ENCODE data around the gene ISLR. TPM values are rescaled to one million over a fixed set of nuclear protein-coding genes. Genes with fewer than 3 reads are reported as not detected.
A peak's percentile ranks its signal among the peaks of the same experiment; 100 is the strongest.
"Not testable (repeated sequence)": the region's sequence is repeated elsewhere in the genome, so short reads cannot be mapped to it uniquely, and the experiment has no call there.

Gene ISLR
- total and polyA plus RNA-seq, 7 experiments from 2014 or later = not detected

DNA sequence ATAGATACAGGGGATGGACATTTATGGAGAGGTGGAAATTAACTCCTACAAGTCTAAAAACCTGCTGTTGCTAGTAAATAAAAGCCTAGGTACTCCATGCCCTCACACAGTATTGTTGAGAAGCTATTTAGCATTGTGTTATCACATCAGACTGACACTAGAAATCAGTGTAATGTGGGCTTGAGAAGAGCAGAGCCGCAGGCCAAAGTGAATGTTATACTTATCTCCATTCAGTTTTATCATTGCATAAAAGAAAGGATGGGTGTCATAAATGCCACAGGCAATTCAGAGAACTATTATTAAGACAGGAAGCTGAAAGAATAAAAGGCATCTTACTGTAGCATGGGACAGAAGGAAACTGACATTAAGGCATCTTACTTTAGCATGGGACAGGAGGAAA lies 13.7 kb upstream of the ISLR start:
- H3K36me3 Mint-ChIP-seq = no peaks in the 10 kb centered on the region
- peaks cover 0 to 28% (median 9%) of the 10 kb centered on the region in 7 donors for H3K4me1 Mint-ChIP-seq
- H3K9me3 Mint-ChIP-seq = peaks cover 0 to 8% (median 2%) of the 10 kb centered on the region in 11 donors
- ChIA-PET CTCF (interaction anchor here (0.6 kb wide), 1 partner anchor 206 kb away, joined by 3 read pairs; no protein-coding TSS in a partner anchor), POLR2A (no interaction called here)
- no peak overlapping the region for H3K27ac Mint-ChIP-seq
- DNase-seq (no peak), ATAC-seq (no peak)
- Histone ChIP-seq H3K36me3 (ENCODE audit: control insufficient read depth in 2 of 3, insufficient read depth in 3 of 3, low read length in 3 of 3) (no peaks in the 10 kb centered on the region), H3K27me3 (ENCODE audit: control insufficient read depth in 2 of 2, insufficient read depth in 2 of 2, low read length in 2 of 2) (no peaks in the 10 kb centered on the region), H3K27ac (ENCODE audit: low read depth, low read length) (no peak overlapping the region), H3K9me3 (ENCODE audit: control insufficient read depth in 2 of 3, low read length in 3 of 3) (no peaks in the 10 kb centered on the region), H3K4me1 (ENCODE audit: control insufficient read depth in 2 of 2, insufficient read depth in 2 of 2, low read length in 2 of 2) (no peaks in the 10 kb centered on the region), H3K4me3 (ENCODE audit: low read length) (no peak overlapping the region)
- intact Hi-C loops (cut with micrococcal nuclease) = no loop called here
- H3K4me3 Mint-ChIP-seq = no peak overlapping the region
- H3K27me3 Mint-ChIP-seq = peaks cover 9 to 44% (median 21%) of the 10 kb centered on the region in 5 donors

DNA sequence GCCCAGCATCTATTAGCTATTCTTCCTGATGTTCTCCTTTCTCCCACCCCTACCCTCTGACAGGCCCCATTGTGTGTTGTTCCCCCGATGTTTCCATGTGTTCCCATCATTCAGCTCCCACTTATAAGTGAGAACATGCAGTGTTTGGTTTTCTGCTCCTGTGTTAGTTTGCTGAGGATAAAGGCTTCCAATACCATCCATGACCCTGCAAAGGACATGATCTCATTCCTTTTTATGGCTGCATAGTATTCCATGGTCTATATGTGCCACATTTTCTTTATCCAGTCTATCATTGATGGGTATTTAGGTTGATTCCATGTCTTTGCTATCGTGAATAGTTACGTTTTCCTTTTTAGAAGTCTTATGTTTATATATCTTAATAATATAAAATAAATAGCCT lies 13.1 kb upstream of the ISLR start:
- H3K4me3 Mint-ChIP-seq; H3K27ac Mint-ChIP-seq; H3K36me3 ChIP-seq (ENCODE audit: control insufficient read depth in 2 of 3, insufficient read depth in 3 of 3, low read length in 3 of 3); H3K36me3 Mint-ChIP-seq; intact Hi-C loops (cut with micrococcal nuclease); POLR2A ChIA-PET; H3K27ac ChIP-seq (ENCODE audit: low read depth, low read length); H3K27me3 ChIP-seq (ENCODE audit: control insufficient read depth in 2 of 2, insufficient read depth in 2 of 2, low read length in 2 of 2); H3K4me3 ChIP-seq (ENCODE audit: low read length); DNase-seq; H3K4me1 ChIP-seq (ENCODE audit: control insufficient read depth in 2 of 2, insufficient read depth in 2 of 2, low read length in 2 of 2); H3K9me3 ChIP-seq (ENCODE audit: control insufficient read depth in 2 of 3, low read length in 3 of 3); ATAC-seq; CTCF ChIA-PET: not testable (repeated sequence)
- H3K9me3 Mint-ChIP-seq = peaks cover 0 to 13% (median 3%) of the 10 kb centered on the region in 11 donors
- peaks cover 0 to 28% (median 9%) of the 10 kb centered on the region in 7 donors for H3K4me1 Mint-ChIP-seq
- H3K27me3 Mint-ChIP-seq = peaks cover 4 to 44% (median 23%) of the 10 kb centered on the region in 5 donors

DNA sequence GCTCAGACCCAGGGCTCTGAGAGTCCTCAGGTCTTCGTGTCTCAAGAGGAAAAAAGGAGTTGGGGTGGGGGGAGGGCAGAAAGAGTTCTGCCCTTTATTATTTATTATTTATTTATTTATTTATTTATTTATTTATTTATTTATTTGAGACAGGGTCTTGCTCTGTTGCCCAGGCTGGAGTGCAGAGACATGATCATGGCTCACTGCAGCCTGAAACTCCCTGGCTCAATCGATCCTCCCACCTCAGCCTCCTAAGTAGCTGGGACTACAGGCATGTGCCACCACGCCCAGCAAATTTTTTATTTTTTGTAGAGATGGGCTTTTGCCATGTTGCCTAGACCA lies 11.3 kb upstream of the ISLR start:
- H3K27me3 ChIP-seq (ENCODE audit: control insufficient read depth in 2 of 2, insufficient read depth in 2 of 2, low read length in 2 of 2); H3K36me3 Mint-ChIP-seq; POLR2A ChIA-PET; ATAC-seq; intact Hi-C loops (cut with micrococcal nuclease); H3K36me3 ChIP-seq (ENCODE audit: control insufficient read depth in 2 of 3, insufficient read depth in 3 of 3, low read length in 3 of 3); H3K27ac Mint-ChIP-seq; H3K4me3 ChIP-seq (ENCODE audit: low read length); H3K27ac ChIP-seq (ENCODE audit: low read depth, low read length); H3K4me1 ChIP-seq (ENCODE audit: control insufficient read depth in 2 of 2, insufficient read depth in 2 of 2, low read length in 2 of 2); DNase-seq; CTCF ChIA-PET; H3K4me3 Mint-ChIP-seq; H3K9me3 ChIP-seq (ENCODE audit: control insufficient read depth in 2 of 3, low read length in 3 of 3): not testable (repeated sequence)
- Mint-ChIP-seq H3K4me1 (peaks cover 0 to 24% (median 1%) of the 10 kb centered on the region in 7 donors), H3K27me3 (peaks cover 4 to 41% (median 23%) of the 10 kb centered on the region in 5 donors), H3K9me3 (peaks cover 0 to 13% (median 3%) of the 10 kb centered on the region in 11 donors)

DNA sequence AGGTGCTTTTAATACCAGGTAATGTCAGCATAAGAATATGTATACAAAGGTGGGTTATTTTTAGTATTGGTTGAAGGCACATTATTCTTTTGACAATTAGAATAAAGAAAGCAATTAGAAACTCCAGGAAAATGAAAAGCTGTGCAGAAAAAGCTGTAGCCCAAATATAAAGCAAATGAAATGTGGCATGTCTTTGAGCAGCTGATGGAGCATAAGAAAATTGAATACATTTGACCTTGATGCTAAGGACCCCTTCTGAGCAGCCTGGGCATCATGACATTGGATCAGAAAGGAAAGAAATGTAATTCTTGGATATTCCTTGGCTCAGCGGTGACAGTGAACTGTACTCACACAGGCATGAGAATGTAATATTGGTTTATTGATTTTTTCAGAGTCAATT lies 8.0 kb upstream of the ISLR start:
- no peaks in the 10 kb centered on the region for H3K4me1 ChIP-seq (ENCODE audit: control insufficient read depth in 2 of 2, insufficient read depth in 2 of 2, low read length in 2 of 2)
- ChIA-PET CTCF (no interaction called here), POLR2A (no interaction called here)
- H3K27me3 Mint-ChIP-seq = peaks cover 0 to 35% (median 19%) of the 10 kb centered on the region in 5 donors
- H3K27ac ChIP-seq (ENCODE audit: low read depth, low read length) = no peak overlapping the region
- no peaks in the 10 kb centered on the region for H3K36me3 ChIP-seq (ENCODE audit: control insufficient read depth in 2 of 3, insufficient read depth in 3 of 3, low read length in 3 of 3)
- peaks cover 0 to 13% (median 3%) of the 10 kb centered on the region in 11 donors for H3K9me3 Mint-ChIP-seq
- no peak overlapping the region for H3K4me3 ChIP-seq (ENCODE audit: low read length)
- ATAC-seq (no peak), DNase-seq (no peak)
- no peaks in the 10 kb centered on the region for H3K27me3 ChIP-seq (ENCODE audit: control insufficient read depth in 2 of 2, insufficient read depth in 2 of 2, low read length in 2 of 2)
- H3K4me1 Mint-ChIP-seq = peaks cover 0 to 7% (median 0%) of the 10 kb centered on the region in 7 donors
- H3K36me3 Mint-ChIP-seq = no peaks in the 10 kb centered on the region
- H3K27ac Mint-ChIP-seq = no peak overlapping the region
- no peak overlapping the region for H3K4me3 Mint-ChIP-seq
- intact Hi-C loops (cut with micrococcal nuclease) = no loop called here
- no peaks in the 10 kb centered on the region for H3K9me3 ChIP-seq (ENCODE audit: control insufficient read depth in 2 of 3, low read length in 3 of 3)

DNA sequence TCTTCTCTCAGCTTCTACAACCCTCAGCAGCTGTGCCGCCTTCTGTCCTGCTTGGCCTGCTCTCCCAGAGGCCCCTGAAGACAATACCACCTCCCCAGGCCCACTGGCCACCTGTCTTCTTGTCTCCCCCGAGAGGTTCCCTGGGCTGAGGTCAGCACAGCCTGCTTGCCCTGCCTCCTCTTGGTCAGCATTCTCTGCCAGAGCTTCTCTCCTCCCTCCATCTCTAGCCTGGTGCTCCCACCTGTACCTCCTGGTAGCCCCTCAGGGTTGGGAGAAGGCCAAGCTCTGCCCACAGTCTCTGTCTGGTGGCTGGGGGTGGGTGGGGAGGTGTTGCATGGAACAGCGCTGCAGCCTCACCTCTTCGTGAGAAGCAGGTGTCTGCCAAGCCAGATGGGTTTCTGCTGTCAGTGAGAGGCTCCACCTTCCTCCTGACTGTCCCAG lies 5.6 kb upstream of the ISLR start:
- Histone ChIP-seq H3K4me3 (ENCODE audit: low read length) (no peak overlapping the region), H3K4me1 (ENCODE audit: control insufficient read depth in 2 of 2, insufficient read depth in 2 of 2, low read length in 2 of 2) (no peaks in the 10 kb centered on the region), H3K27me3 (ENCODE audit: control insufficient read depth in 2 of 2, insufficient read depth in 2 of 2, low read length in 2 of 2) (no peaks in the 10 kb centered on the region), H3K36me3 (ENCODE audit: control insufficient read depth in 2 of 3, insufficient read depth in 3 of 3, low read length in 3 of 3) (no peaks in the 10 kb centered on the region), H3K27ac (ENCODE audit: low read depth, low read length) (no peak overlapping the region), H3K9me3 (ENCODE audit: control insufficient read depth in 2 of 3, low read length in 3 of 3) (no peaks in the 10 kb centered on the region)
- POLR2A ChIA-PET = no interaction called here
- DNase-seq (peak in 1 of 9 donors; percentile 8), ATAC-seq (no peak)
- CTCF ChIA-PET = no interaction called here
- intact Hi-C loops (cut with micrococcal nuclease) = no loop called here
- H3K27ac Mint-ChIP-seq = peak overlapping the region in 1 of 9 donors; percentile 25
- H3K9me3 Mint-ChIP-seq = peaks cover 0 to 13% (median 3%) of the 10 kb centered on the region in 11 donors
- no peak overlapping the region for H3K4me3 Mint-ChIP-seq
- H3K36me3 Mint-ChIP-seq = no peaks in the 10 kb centered on the region
- H3K27me3 Mint-ChIP-seq = peaks cover 0 to 25% (median 19%) of the 10 kb centered on the region in 5 donors
- H3K4me1 Mint-ChIP-seq = peaks cover 0 to 6% (median 0%) of the 10 kb centered on the region in 7 donors

DNA sequence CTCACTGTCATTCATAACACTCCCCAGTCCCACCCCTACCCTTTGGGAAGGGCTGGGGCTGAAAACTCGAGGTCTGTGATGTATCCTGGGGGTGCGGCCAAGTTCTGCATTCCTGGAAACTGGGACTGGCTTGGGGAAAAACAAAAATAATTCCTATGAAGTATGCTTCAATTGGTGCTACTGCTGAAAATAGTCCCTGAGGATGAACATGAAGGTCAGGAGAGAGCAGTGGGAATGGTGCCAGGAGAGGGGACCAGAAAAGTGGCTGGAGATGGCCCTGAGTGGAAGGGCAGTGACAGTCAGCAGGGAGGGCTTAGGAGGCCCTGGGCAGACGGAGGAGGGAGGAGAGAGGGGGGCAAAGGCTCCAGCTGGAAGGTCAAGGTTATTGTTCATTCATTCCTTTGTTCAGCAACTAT lies 4.8 kb upstream of the ISLR start:
- CTCF ChIA-PET = no interaction called here
- ATAC-seq = no peak
- H3K36me3 ChIP-seq (ENCODE audit: control insufficient read depth in 2 of 3, insufficient read depth in 3 of 3, low read length in 3 of 3) = no peaks in the 10 kb centered on the region
- Mint-ChIP-seq H3K4me1 (peaks cover 0 to 6% (median 0%) of the 10 kb centered on the region in 7 donors), H3K4me3 (no peak overlapping the region), H3K9me3 (peaks cover 0 to 13% (median 3%) of the 10 kb centered on the region in 11 donors), H3K36me3 (no peaks in the 10 kb centered on the region), H3K27ac (no peak overlapping the region), H3K27me3 (peaks cover 0 to 19% (median 11%) of the 10 kb centered on the region in 5 donors)
- H3K4me1 ChIP-seq (ENCODE audit: control insufficient read depth in 2 of 2, insufficient read depth in 2 of 2, low read length in 2 of 2) = no peaks in the 10 kb centered on the region
- intact Hi-C loops (cut with micrococcal nuclease) = no loop called here
- H3K27ac ChIP-seq (ENCODE audit: low read depth, low read length) = no peak overlapping the region
- POLR2A ChIA-PET = no interaction called here
- no peaks in the 10 kb centered on the region for H3K9me3 ChIP-seq (ENCODE audit: control insufficient read depth in 2 of 3, low read length in 3 of 3)
- no peak for DNase-seq
- H3K4me3 ChIP-seq (ENCODE audit: low read length) = no peak overlapping the region
- no peaks in the 10 kb centered on the region for H3K27me3 ChIP-seq (ENCODE audit: control insufficient read depth in 2 of 2, insufficient read depth in 2 of 2, low read length in 2 of 2)

DNA sequence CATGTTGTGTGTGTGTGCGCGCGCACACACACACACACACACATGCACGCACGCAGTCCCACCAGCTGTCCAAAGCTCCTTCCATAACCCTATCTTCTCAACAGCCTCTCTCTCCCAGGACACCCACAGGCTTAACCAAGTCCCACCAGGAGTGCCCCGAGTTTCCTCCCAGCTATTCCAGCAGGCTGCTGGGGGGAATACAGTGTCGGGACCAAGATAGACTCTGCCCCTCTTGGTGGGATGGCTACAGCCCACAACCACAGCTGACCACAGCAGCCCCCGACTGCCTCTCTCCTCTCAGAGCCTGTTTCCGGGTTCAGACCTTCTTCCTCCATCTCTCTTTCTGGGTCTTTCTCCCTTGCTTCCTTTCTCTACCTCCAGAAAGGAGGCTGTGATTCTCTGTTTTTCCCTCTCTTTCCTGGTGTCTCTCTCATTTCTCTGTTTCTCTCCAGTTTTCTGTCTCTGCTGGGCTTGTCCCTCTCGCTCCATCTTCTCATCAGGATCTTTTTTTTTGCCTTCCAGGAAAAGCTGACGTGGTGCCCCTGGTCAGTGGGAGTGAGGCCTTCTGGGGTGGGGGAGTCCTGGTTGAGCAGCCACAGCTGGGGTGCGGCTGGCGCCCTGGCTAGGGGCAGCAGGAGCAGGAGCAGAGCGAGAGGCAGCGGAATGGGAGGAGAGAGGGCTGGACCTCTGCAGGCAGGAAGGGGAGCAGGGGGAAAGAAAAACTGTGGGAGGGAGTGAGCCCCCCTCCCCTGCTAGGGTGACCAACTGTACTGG lies 3.3 kb upstream of the ISLR start:
- Mint-ChIP-seq H3K4me1 (peaks cover 0 to 6% (median 0%) of the 10 kb centered on the region in 7 donors), H3K27me3 (peaks cover 0 to 11% (median 0%) of the 10 kb centered on the region in 5 donors), H3K36me3 (no peaks in the 10 kb centered on the region), H3K4me3 (no peak overlapping the region), H3K27ac (no peak overlapping the region), H3K9me3 (peaks cover 0 to under 1% (median 0%) of the 10 kb centered on the region in 11 donors)
- ATAC-seq (no peak), DNase-seq (no peak)
- POLR2A ChIA-PET = no interaction called here
- no peak overlapping the region for H3K4me3 ChIP-seq (ENCODE audit: low read length)
- intact Hi-C loops (cut with micrococcal nuclease) = no loop called here
- H3K9me3 ChIP-seq (ENCODE audit: control insufficient read depth in 2 of 3, low read length in 3 of 3) = no peaks in the 10 kb centered on the region
- H3K36me3 ChIP-seq (ENCODE audit: control insufficient read depth in 2 of 3, insufficient read depth in 3 of 3, low read length in 3 of 3) = no peaks in the 10 kb centered on the region
- no peaks in the 10 kb centered on the region for H3K27me3 ChIP-seq (ENCODE audit: control insufficient read depth in 2 of 2, insufficient read depth in 2 of 2, low read length in 2 of 2)
- CTCF ChIA-PET = no interaction called here
- no peak overlapping the region for H3K27ac ChIP-seq (ENCODE audit: low read depth, low read length)
- H3K4me1 ChIP-seq (ENCODE audit: control insufficient read depth in 2 of 2, insufficient read depth in 2 of 2, low read length in 2 of 2) = no peaks in the 10 kb centered on the region
